ENCODE data around the gene ANGPT4.

Gene ANGPT4

GRCh38 chr20:924639-925038, 8.5 kb upstream of the ANGPT4 start:
- DNase-seq (ENCODE audit: low spot score in 2 of 2) (no peak), ATAC-seq (ENCODE audit: low read depth) (no peak)
- Mint-ChIP-seq H3K27ac (no peak overlapping the region), H3K27me3 (peaks cover 14% of the 10 kb centered on the region), H3K9me3 (no peaks in the 10 kb centered on the region), H3K4me3 (no peak overlapping the region), H3K36me3 (no peaks in the 10 kb centered on the region), H3K4me1 (no peaks in the 10 kb centered on the region)

GRCh38 chr20:922781-923180, 6.6 kb upstream of the ANGPT4 start:
- Mint-ChIP-seq H3K4me1 (no peaks in the 10 kb centered on the region), H3K27me3 (peaks cover 16% of the 10 kb centered on the region), H3K4me3 (no peak overlapping the region), H3K36me3 (no peaks in the 10 kb centered on the region), H3K27ac (no peak overlapping the region), H3K9me3 (no peaks in the 10 kb centered on the region)
- no peak for ATAC-seq (ENCODE audit: low read depth)
- DNase-seq (ENCODE audit: low spot score in 2 of 2) = no peak

GRCh38 chr20:921068-921467, 4.9 kb upstream of the ANGPT4 start:
- H3K4me3 Mint-ChIP-seq = no peak overlapping the region
- no peak overlapping the region for H3K27ac Mint-ChIP-seq
- H3K27me3 Mint-ChIP-seq = peaks cover 14% of the 10 kb centered on the region
- H3K9me3 Mint-ChIP-seq = no peaks in the 10 kb centered on the region
- peaks cover 3% of the 10 kb centered on the region for H3K4me1 Mint-ChIP-seq
- no peaks in the 10 kb centered on the region for H3K36me3 Mint-ChIP-seq
- DNase-seq (ENCODE audit: low spot score in 2 of 2) (no peak), ATAC-seq (ENCODE audit: low read depth) (no peak)

- H3K4me3 Mint-ChIP-seq = no peak overlapping the region
- DNase-seq (ENCODE audit: low spot score in 2 of 2) = no peak
- no peaks in the 10 kb centered on the region for H3K9me3 Mint-ChIP-seq
- peaks cover 3% of the 10 kb centered on the region for H3K4me1 Mint-ChIP-seq
- ATAC-seq (ENCODE audit: low read depth) = no peak
- H3K27ac Mint-ChIP-seq = no peak overlapping the region
- peaks cover 12% of the 10 kb centered on the region for H3K27me3 Mint-ChIP-seq
- no peaks in the 10 kb centered on the region for H3K36me3 Mint-ChIP-seq
Observed at GRCh38 chr20:920311-920710, 4.2 kb upstream of the ANGPT4 start.

GRCh38 chr20:919491-919916, 3.4 kb upstream of the ANGPT4 start:
- peaks cover 14% of the 10 kb centered on the region for H3K27me3 Mint-ChIP-seq
- DNase-seq (ENCODE audit: low spot score in 2 of 2) = no peak
- ATAC-seq (ENCODE audit: low read depth) = no peak
- H3K36me3 Mint-ChIP-seq = no peaks in the 10 kb centered on the region
- no peaks in the 10 kb centered on the region for H3K9me3 Mint-ChIP-seq
- no peak overlapping the region for H3K4me3 Mint-ChIP-seq
- no peak overlapping the region for H3K27ac Mint-ChIP-seq
- peaks cover 3% of the 10 kb centered on the region for H3K4me1 Mint-ChIP-seq

GRCh38 chr20:917416-917815, 1.3 kb upstream of the ANGPT4 start:
- no peaks in the 10 kb centered on the region for H3K9me3 Mint-ChIP-seq
- no peak overlapping the region for H3K4me3 Mint-ChIP-seq
- no peaks in the 10 kb centered on the region for H3K36me3 Mint-ChIP-seq
- peaks cover 21% of the 10 kb centered on the region for H3K27me3 Mint-ChIP-seq
- peaks cover 3% of the 10 kb centered on the region for H3K4me1 Mint-ChIP-seq
- ATAC-seq (ENCODE audit: low read depth) (no peak), DNase-seq (ENCODE audit: low spot score in 2 of 2) (no peak)
- no peak overlapping the region for H3K27ac Mint-ChIP-seq

GRCh38 chr20:916825-917224, 691 bp upstream of the ANGPT4 start:
- Mint-ChIP-seq H3K4me3 (no peak overlapping the region), H3K9me3 (no peaks in the 10 kb centered on the region), H3K36me3 (no peaks in the 10 kb centered on the region), H3K27me3 (peaks cover 20% of the 10 kb centered on the region), H3K27ac (no peak overlapping the region), H3K4me1 (peaks cover 3% of the 10 kb centered on the region)
- no peak for ATAC-seq (ENCODE audit: low read depth)
- no peak for DNase-seq (ENCODE audit: low spot score in 2 of 2)

GRCh38 chr20:914727-915498, 1.2 kb downstream of the ANGPT4 start:
- H3K4me3 Mint-ChIP-seq = no peak overlapping the region

GRCh38 chr20:913306-913849, 2.8 kb downstream of the ANGPT4 start:
- DNase-seq (ENCODE audit: low spot score in 2 of 2) = no peak
- H3K36me3 Mint-ChIP-seq = no peaks in the 10 kb centered on the region
- ATAC-seq (ENCODE audit: low read depth) = no peak
- H3K9me3 Mint-ChIP-seq = no peaks in the 10 kb centered on the region
- peaks cover 6% of the 10 kb centered on the region for H3K4me1 Mint-ChIP-seq
- H3K27me3 Mint-ChIP-seq = peaks cover 23% of the 10 kb centered on the region
- H3K27ac Mint-ChIP-seq = no peak overlapping the region
- no peak overlapping the region for H3K4me3 Mint-ChIP-seq

More at GRCh38 chr20:914727-915498, 1.2 kb downstream of the ANGPT4 start:
- no peaks in the 10 kb centered on the region for H3K36me3 Mint-ChIP-seq
- DNase-seq (ENCODE audit: low spot score in 2 of 2) (no peak), ATAC-seq (ENCODE audit: low read depth) (no peak)
- H3K9me3 Mint-ChIP-seq = no peaks in the 10 kb centered on the region
- no peak overlapping the region for H3K27ac Mint-ChIP-seq
- peaks cover 21% of the 10 kb centered on the region for H3K27me3 Mint-ChIP-seq
- peaks cover 6% of the 10 kb centered on the region for H3K4me1 Mint-ChIP-seq

- no peak overlapping the region for H3K27ac Mint-ChIP-seq
- ATAC-seq (ENCODE audit: low read depth) (no peak), DNase-seq (ENCODE audit: low spot score in 2 of 2) (no peak)
- no peaks in the 10 kb centered on the region for H3K9me3 Mint-ChIP-seq
- peaks cover 6% of the 10 kb centered on the region for H3K4me1 Mint-ChIP-seq
- no peak overlapping the region for H3K4me3 Mint-ChIP-seq
- peaks cover 21% of the 10 kb centered on the region for H3K27me3 Mint-ChIP-seq
- no peaks in the 10 kb centered on the region for H3K36me3 Mint-ChIP-seq
Observed at GRCh38 chr20:911882-912600, 4.1 kb downstream of the ANGPT4 start.

- ATAC-seq (ENCODE audit: low read depth) (no peak), DNase-seq (ENCODE audit: low spot score in 2 of 2) (no peak)
- Mint-ChIP-seq H3K36me3 (no peaks in the 10 kb centered on the region), H3K9me3 (no peaks in the 10 kb centered on the region), H3K4me1 (peaks cover 7% of the 10 kb centered on the region), H3K4me3 (no peak overlapping the region), H3K27me3 (peaks cover 17% of the 10 kb centered on the region), H3K27ac (no peak overlapping the region)
Observed at GRCh38 chr20:910870-911770, 5.0 kb downstream of the ANGPT4 start.

GRCh38 chr20:910132-910869, 5.8 kb downstream of the ANGPT4 start:
- peaks cover 15% of the 10 kb centered on the region for H3K27me3 Mint-ChIP-seq
- no peak for ATAC-seq (ENCODE audit: low read depth)
- no peaks in the 10 kb centered on the region for H3K36me3 Mint-ChIP-seq
- no peak overlapping the region for H3K4me3 Mint-ChIP-seq
- no peak overlapping the region for H3K27ac Mint-ChIP-seq
- no peak for DNase-seq (ENCODE audit: low spot score in 2 of 2)
- H3K4me1 Mint-ChIP-seq = peaks cover 15% of the 10 kb centered on the region
- no peaks in the 10 kb centered on the region for H3K9me3 Mint-ChIP-seq

- H3K27me3 Mint-ChIP-seq = peaks cover 13% of the 10 kb centered on the region
- DNase-seq (ENCODE audit: low spot score in 2 of 2) (no peak), ATAC-seq (ENCODE audit: low read depth) (no peak)
- H3K4me3 Mint-ChIP-seq = no peak overlapping the region
- no peaks in the 10 kb centered on the region for H3K36me3 Mint-ChIP-seq
- H3K9me3 Mint-ChIP-seq = no peaks in the 10 kb centered on the region
- H3K4me1 Mint-ChIP-seq = peaks cover 20% of the 10 kb centered on the region
- no peak overlapping the region for H3K27ac Mint-ChIP-seq
Observed at GRCh38 chr20:909641-910040, 6.5 kb downstream of the ANGPT4 start.

Data from memory B cell (primary cell).